Ovary (tissue), 3 donors: ENCODE results near the gene ARID1B.

ENCODE experiments used
- CTCF ChIP-seq, 3 donors: fragments of 450-650 bp in 2 of 3; fragments of 200-600 bp in 1 of 3; IDR thresholded peaks; one replicate each; pipeline versions ENCODE4 v1.5.1 to v1.8.0; 2016 to 2022; ENCODE audit warnings: antibody characterized with exemption in 3 of 3, mild to moderate bottlenecking in 1 of 3
- POLR2A ChIP-seq: fragments of 450-650 bp; IDR thresholded peaks from one replicate; pipeline ENCODE4 v1.6.1; 2017; ENCODE audit warnings: antibody characterized with exemption, mild to moderate bottlenecking, moderate library complexity
- donor health status: DM: no; HTN: no; CAD: no.

GRCh38 chr6:157155804-157156203, 378.6 kb downstream of the ARID1B start:
- TF ChIP-seq CTCF (IDR thresholded peaks at IDR 0.05), result no peak
- TF ChIP-seq POLR2A, result no peak
